ENCODE results near the gene ARID3A. TPM values are rescaled to one million over a fixed set of nuclear protein-coding genes. Genes with fewer than 3 reads are reported as not detected.

ARID3A gene
- total RNA-seq, 1 experiment from 2014 or later = 0.85 TPM

DNA sequence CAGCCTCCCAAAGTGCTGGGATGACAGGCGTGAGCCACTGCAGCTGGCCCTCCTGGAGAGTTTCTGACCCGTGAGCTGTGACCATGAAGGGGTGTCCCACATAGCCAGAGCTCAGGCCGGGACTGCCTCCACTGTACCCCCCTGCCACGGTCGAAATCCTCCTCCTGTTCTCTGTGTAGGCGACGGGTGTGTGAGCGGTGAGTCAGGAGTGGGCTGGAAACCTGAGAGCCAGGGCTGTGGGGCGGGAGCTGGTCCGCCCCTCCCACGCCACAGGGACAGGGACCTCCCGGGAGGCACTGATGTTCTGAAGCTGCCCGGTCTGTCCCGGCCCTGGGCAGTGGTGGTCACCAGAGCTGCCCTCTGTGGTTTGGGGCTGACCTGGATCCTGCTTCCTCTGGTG is 62.2 kb downstream of the ARID3A start:
- Mint-ChIP-seq H3K27ac (ENCODE audit: unreplicated experiment) (no peak overlapping the region), H3K27me3 (ENCODE audit: unreplicated experiment) (no peaks in the 10 kb centered on the region), H3K36me3 (ENCODE audit: insufficient read depth, unreplicated experiment) (peaks cover 19% of the 10 kb centered on the region), H3K4me3 (ENCODE audit: low read depth, unreplicated experiment) (no peak overlapping the region), H3K4me1 (ENCODE audit: low read depth, unreplicated experiment) (no peaks in the 10 kb centered on the region), H3K9me3 (ENCODE audit: low read depth, unreplicated experiment) (no peaks in the 10 kb centered on the region)
- TF ChIP-seq, protein P1, sequence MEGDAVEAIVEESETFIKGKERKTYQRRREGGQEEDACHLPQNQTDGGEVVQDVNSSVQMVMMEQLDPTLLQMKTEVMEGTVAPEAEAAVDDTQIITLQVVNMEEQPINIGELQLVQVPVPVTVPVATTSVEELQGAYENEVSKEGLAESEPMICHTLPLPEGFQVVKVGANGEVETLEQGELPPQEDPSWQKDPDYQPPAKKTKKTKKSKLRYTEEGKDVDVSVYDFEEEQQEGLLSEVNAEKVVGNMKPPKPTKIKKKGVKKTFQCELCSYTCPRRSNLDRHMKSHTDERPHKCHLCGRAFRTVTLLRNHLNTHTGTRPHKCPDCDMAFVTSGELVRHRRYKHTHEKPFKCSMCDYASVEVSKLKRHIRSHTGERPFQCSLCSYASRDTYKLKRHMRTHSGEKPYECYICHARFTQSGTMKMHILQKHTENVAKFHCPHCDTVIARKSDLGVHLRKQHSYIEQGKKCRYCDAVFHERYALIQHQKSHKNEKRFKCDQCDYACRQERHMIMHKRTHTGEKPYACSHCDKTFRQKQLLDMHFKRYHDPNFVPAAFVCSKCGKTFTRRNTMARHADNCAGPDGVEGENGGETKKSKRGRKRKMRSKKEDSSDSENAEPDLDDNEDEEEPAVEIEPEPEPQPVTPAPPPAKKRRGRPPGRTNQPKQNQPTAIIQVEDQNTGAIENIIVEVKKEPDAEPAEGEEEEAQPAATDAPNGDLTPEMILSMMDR (IDR thresholded peaks at IDR 0.05; ENCODE audit: unreplicated experiment) = no peak
- intact Hi-C loops (cut with micrococcal nuclease; ENCODE audit: unreplicated experiment) = no loop called here
- no TSS peak for BruUV-seq (replicated peaks)
- no peak for DNase-seq
- CTCF ChIA-PET = no interaction called here

DNA sequence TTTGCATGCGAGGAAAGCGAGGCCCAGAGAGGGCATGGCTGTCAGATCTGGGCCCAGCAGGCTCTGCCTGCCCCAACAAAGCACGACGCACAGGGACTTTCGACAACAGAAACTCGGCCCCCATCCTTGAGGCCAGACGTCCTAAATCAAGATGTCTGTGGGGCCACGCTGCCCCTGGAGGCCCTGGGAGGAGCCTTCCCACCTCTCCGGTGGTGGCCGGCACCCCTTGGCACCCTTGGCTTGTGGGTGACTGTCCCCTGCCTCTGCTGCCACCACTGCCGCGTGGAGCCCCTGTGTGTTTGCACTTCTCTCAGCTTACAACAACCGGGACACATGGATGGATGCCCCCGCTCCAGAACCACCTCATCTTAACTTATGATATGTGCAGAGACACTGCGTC is 62.7 kb downstream of the ARID3A start:
- Mint-ChIP-seq H3K4me3 (ENCODE audit: low read depth, unreplicated experiment) (no peak overlapping the region), H3K36me3 (ENCODE audit: insufficient read depth, unreplicated experiment) (peaks cover 22% of the 10 kb centered on the region), H3K9me3 (ENCODE audit: low read depth, unreplicated experiment) (no peaks in the 10 kb centered on the region), H3K27ac (ENCODE audit: unreplicated experiment) (no peak overlapping the region), H3K27me3 (ENCODE audit: unreplicated experiment) (no peaks in the 10 kb centered on the region), H3K4me1 (ENCODE audit: low read depth, unreplicated experiment) (no peaks in the 10 kb centered on the region)
- intact Hi-C loops (cut with micrococcal nuclease; ENCODE audit: unreplicated experiment) = no loop called here
- CTCF ChIA-PET = no interaction called here
- TF ChIP-seq, protein P1 (IDR thresholded peaks at IDR 0.05; ENCODE audit: unreplicated experiment) = no peak
- BruUV-seq (replicated peaks) = no TSS peak
- DNase-seq = no peak

DNA sequence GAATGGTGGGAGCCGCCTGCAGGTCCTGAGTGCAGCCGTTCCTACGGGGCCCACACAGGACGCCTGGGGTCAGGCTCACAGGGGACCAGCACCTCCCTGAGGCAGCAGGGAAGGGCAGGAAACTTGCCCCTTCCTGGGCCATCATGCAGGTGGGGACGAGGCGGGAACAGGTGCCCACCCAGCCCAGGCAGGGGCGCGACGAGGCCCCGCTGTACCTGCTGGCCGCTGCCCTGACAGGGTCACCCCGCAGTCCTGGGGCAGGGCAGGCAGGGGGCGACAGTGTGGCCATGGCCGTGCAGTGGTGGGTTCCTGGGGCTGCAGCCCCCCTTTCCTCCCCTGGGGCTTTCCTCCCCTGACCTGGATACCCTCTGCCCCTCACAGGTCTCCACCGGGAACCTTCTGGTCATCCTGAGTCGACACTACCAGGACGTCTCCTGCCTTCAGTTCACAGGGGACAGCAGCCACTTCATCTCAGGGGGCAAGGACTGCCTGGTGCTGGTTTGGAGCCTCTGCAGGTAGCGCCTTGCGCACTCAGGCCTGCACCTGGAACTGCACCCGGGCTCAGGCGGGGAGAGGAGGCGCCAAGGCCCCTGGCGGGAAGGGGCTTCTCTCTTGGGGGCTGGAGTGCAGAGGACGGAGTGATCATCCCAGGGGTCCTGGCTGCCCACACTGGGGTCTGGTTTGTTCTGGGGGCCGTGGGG is 63.7 kb downstream of the ARID3A start:
- Mint-ChIP-seq H3K27me3 (ENCODE audit: unreplicated experiment) (no peaks in the 10 kb centered on the region), H3K9me3 (ENCODE audit: low read depth, unreplicated experiment) (no peaks in the 10 kb centered on the region), H3K4me1 (ENCODE audit: low read depth, unreplicated experiment) (no peaks in the 10 kb centered on the region), H3K36me3 (ENCODE audit: insufficient read depth, unreplicated experiment) (peaks cover 16% of the 10 kb centered on the region), H3K4me3 (ENCODE audit: low read depth, unreplicated experiment) (no peak overlapping the region), H3K27ac (ENCODE audit: unreplicated experiment) (no peak overlapping the region)
- TF ChIP-seq, protein P1 (IDR thresholded peaks at IDR 0.05; ENCODE audit: unreplicated experiment) = no peak
- intact Hi-C loops (cut with micrococcal nuclease; ENCODE audit: unreplicated experiment) = no loop called here
- CTCF ChIA-PET = interaction anchor here (0.9 kb wide), 1 partner anchor 204 kb away, joined by 11 read pairs; no protein-coding TSS in a partner anchor
- BruUV-seq (replicated peaks) = no TSS peak
- DNase-seq = no peak

DNA sequence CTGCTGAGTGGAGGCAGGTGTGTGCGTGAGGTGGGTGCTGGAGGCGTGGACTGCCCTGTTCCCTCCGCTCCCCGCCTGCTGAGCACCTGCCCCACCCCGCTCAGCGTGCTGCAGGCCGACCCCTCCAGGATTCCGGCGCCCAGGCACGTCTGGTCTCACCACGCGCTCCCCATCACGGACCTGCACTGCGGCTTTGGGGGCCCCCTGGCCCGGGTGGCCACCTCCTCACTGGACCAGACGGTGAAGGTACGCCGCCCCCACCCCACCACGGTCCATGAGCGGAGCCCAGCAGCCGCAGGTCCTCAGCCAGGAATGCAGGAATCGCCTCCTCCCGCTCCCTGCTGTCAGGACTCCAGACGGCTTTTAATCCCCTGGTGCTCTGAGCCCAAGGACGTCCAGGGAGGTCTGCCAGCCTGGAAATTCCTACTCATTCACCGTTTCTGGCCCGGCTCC is 64.3 kb downstream of the ARID3A start:
- no peaks in the 10 kb centered on the region for H3K4me1 Mint-ChIP-seq (ENCODE audit: low read depth, unreplicated experiment)
- no peaks in the 10 kb centered on the region for H3K9me3 Mint-ChIP-seq (ENCODE audit: low read depth, unreplicated experiment)
- no peak overlapping the region for H3K4me3 Mint-ChIP-seq (ENCODE audit: low read depth, unreplicated experiment)
- no TSS peak for BruUV-seq (replicated peaks)
- no peak overlapping the region for H3K27ac Mint-ChIP-seq (ENCODE audit: unreplicated experiment)
- H3K27me3 Mint-ChIP-seq (ENCODE audit: unreplicated experiment) = no peaks in the 10 kb centered on the region
- DNase-seq = no peak
- intact Hi-C loops (cut with micrococcal nuclease; ENCODE audit: unreplicated experiment) = no loop called here
- TF ChIP-seq, protein P1 (IDR thresholded peaks at IDR 0.05; ENCODE audit: unreplicated experiment) = no peak
- CTCF ChIA-PET = no interaction called here
- H3K36me3 Mint-ChIP-seq (ENCODE audit: insufficient read depth, unreplicated experiment) = peaks cover 10% of the 10 kb centered on the region

All from Calu3 (cell line).